ENCODE data around the gene SYT2. TPM values are rescaled to one million over a fixed set of nuclear protein-coding genes. Genes with fewer than 3 reads are reported as not detected.

SYT2 gene
- total RNA-seq, 1 donor from 2014 or later, result 2.6 TPM

GRCh38 chr1:202694314-202694713 lies 15.9 kb downstream of the SYT2 start:
- H3K27ac Mint-ChIP-seq (ENCODE audit: unreplicated experiment), result no peak overlapping the region
- no peaks in the 10 kb centered on the region for H3K36me3 Mint-ChIP-seq (ENCODE audit: low read depth)
- H3K4me3 Mint-ChIP-seq, result no peak overlapping the region

GRCh38 chr1:202692959-202693555 lies 17.2 kb downstream of the SYT2 start:
- Mint-ChIP-seq H3K27ac (ENCODE audit: unreplicated experiment) (no peak overlapping the region), H3K36me3 (ENCODE audit: low read depth) (no peaks in the 10 kb centered on the region), H3K9me3 (peaks cover 3% of the 10 kb centered on the region), H3K27me3 (ENCODE audit: low read depth) (peaks cover 75% of the 10 kb centered on the region), H3K4me3 (no peak overlapping the region), H3K4me1 (peaks cover 8% of the 10 kb centered on the region)
- peak; percentile 89 for DNase-seq (ENCODE audit: low read depth, low spot score)
- peak; percentile 51 for TF ChIP-seq CTCF (conservative IDR thresholded peaks at IDR 0.05)

More at GRCh38 chr1:202694314-202694713, 15.9 kb downstream of the SYT2 start:
- Mint-ChIP-seq H3K27me3 (ENCODE audit: low read depth) (peaks cover 70% of the 10 kb centered on the region), H3K9me3 (peaks cover 3% of the 10 kb centered on the region), H3K4me1 (peaks cover 3% of the 10 kb centered on the region)
- TF ChIP-seq CTCF (conservative IDR thresholded peaks at IDR 0.05), result no peak
- no peak for DNase-seq (ENCODE audit: low read depth, low spot score)

- H3K4me3 Mint-ChIP-seq, result no peak overlapping the region
- no peak overlapping the region for H3K27ac Mint-ChIP-seq (ENCODE audit: unreplicated experiment)
- H3K27me3 Mint-ChIP-seq (ENCODE audit: low read depth), result peaks cover 73% of the 10 kb centered on the region
- DNase-seq (ENCODE audit: low read depth, low spot score), result no peak
- no peak for TF ChIP-seq CTCF (conservative IDR thresholded peaks at IDR 0.05)
- peaks cover 20% of the 10 kb centered on the region for H3K4me1 Mint-ChIP-seq
- H3K36me3 Mint-ChIP-seq (ENCODE audit: low read depth), result no peaks in the 10 kb centered on the region
- H3K9me3 Mint-ChIP-seq, result peaks cover 3% of the 10 kb centered on the region
These were observed 18.4 kb downstream of the SYT2 start for GRCh38 chr1:202691816-202692215.

- Mint-ChIP-seq H3K9me3 (peaks cover 3% of the 10 kb centered on the region), H3K4me1 (peaks cover 22% of the 10 kb centered on the region), H3K27ac (ENCODE audit: unreplicated experiment) (no peak overlapping the region), H3K4me3 (no peak overlapping the region), H3K36me3 (ENCODE audit: low read depth) (no peaks in the 10 kb centered on the region), H3K27me3 (ENCODE audit: low read depth) (peaks cover 59% of the 10 kb centered on the region)
- TF ChIP-seq CTCF (conservative IDR thresholded peaks at IDR 0.05), result no peak
- DNase-seq (ENCODE audit: low read depth, low spot score), result no peak
These were observed 20.5 kb downstream of the SYT2 start for GRCh38 chr1:202689493-202690342.

GRCh38 chr1:202689082-202689481 lies 21.2 kb downstream of the SYT2 start:
- no peaks in the 10 kb centered on the region for H3K36me3 Mint-ChIP-seq (ENCODE audit: low read depth)
- DNase-seq (ENCODE audit: low read depth, low spot score), result no peak
- H3K4me3 Mint-ChIP-seq, result no peak overlapping the region
- no peak for TF ChIP-seq CTCF (conservative IDR thresholded peaks at IDR 0.05)
- peaks cover 22% of the 10 kb centered on the region for H3K4me1 Mint-ChIP-seq
- no peak overlapping the region for H3K27ac Mint-ChIP-seq (ENCODE audit: unreplicated experiment)
- H3K27me3 Mint-ChIP-seq (ENCODE audit: low read depth), result peaks cover 56% of the 10 kb centered on the region
- H3K9me3 Mint-ChIP-seq, result peaks cover 3% of the 10 kb centered on the region
